ENCODE results near the gene PIM3. TPM values are rescaled to one million over a fixed set of nuclear protein-coding genes. Genes with fewer than 3 reads are reported as not detected.

Gene PIM3
- total RNA-seq, 2 experiments from 2014 or later: 224 to 230 TPM

DNA sequence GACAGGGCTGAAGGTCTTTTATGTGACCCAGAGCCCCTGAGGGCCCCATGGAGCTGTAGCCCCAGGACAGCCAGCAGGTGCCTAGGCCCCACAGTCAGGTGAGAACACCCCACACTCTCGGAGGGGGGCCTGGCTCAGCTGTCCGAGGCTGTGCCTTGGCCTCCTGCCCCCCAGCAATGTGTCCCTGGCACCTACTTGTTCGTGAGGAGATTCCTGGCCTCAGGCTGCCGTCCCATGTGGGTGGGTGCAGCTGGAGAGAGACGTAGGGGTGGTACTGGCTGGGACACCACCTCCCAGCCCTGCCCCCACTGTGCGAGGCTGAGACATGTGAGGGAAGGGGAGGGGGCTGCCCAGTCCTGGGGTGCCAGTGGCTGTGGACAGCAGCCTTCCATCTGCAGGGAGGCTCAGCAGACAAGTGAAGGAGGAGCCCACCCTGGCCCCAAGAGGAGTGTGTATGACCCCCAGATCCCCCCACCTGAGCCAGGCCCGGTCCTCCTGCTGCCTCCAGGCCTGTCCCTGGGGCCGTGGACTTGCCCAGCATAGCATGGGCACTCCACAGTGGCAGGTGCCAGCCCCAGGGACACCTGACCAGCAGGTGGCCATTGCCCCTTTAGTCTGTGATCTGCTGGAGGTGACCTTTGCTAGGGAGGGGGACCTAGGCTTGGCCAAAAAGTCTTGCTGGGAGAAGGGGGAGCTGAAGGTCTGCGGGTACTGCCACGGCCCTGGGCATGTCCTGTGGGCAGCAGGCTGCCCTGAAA lies 35.0 kb downstream of the PIM3 start:
- H3K4me1 ChIP-seq (ENCODE audit: insufficient read depth, low read length): peaks cover 25% of the 10 kb centered on the region
- H3K9me3 ChIP-seq (ENCODE audit: control insufficient read depth in 1 of 2, insufficient read depth in 1 of 2, low read length in 2 of 2): peaks cover 0 to 15% of the 10 kb centered on the region in 2 experiments
- H3K9me3 Mint-ChIP-seq: peaks cover 3% of the 10 kb centered on the region
- POLR2A ChIA-PET: interaction anchor here (1.2 kb wide), 1 partner anchor 35 kb away, joined by 3 read pairs; the partner anchor contains the start of gene PIM3
- H3K4me1 Mint-ChIP-seq (ENCODE audit: low read depth): peaks cover 15% of the 10 kb centered on the region
- H3K36me3 ChIP-seq (ENCODE audit: insufficient read depth, low read length): no peaks in the 10 kb centered on the region
- CTCF ChIA-PET: no interaction called here
- intact Hi-C loops (cut with DNase I, micrococcal nuclease): no loop called here
- DNase-seq: peak in 1 of 14 experiments; percentile 14
- H3K27me3 ChIP-seq (ENCODE audit: control insufficient read depth in 1 of 2, insufficient read depth in 2 of 2, low read length in 2 of 2): peaks cover 7 to 9% of the 10 kb centered on the region in 2 experiments
- no peak for ATAC-seq (ENCODE audit: poor library complexity)
- no peaks in the 10 kb centered on the region for H3K36me3 Mint-ChIP-seq (ENCODE audit: low read depth)
- H3K4me3 Mint-ChIP-seq: no peak overlapping the region
- no peak overlapping the region for H3K27ac ChIP-seq (ENCODE audit: low read depth in 1 of 2, low read length in 2 of 2)
- TF ChIP-seq, protein P1, sequence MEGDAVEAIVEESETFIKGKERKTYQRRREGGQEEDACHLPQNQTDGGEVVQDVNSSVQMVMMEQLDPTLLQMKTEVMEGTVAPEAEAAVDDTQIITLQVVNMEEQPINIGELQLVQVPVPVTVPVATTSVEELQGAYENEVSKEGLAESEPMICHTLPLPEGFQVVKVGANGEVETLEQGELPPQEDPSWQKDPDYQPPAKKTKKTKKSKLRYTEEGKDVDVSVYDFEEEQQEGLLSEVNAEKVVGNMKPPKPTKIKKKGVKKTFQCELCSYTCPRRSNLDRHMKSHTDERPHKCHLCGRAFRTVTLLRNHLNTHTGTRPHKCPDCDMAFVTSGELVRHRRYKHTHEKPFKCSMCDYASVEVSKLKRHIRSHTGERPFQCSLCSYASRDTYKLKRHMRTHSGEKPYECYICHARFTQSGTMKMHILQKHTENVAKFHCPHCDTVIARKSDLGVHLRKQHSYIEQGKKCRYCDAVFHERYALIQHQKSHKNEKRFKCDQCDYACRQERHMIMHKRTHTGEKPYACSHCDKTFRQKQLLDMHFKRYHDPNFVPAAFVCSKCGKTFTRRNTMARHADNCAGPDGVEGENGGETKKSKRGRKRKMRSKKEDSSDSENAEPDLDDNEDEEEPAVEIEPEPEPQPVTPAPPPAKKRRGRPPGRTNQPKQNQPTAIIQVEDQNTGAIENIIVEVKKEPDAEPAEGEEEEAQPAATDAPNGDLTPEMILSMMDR (IDR thresholded peaks at IDR 0.05): no peak
- H3K27ac Mint-ChIP-seq: no peak overlapping the region
- peaks cover 9% of the 10 kb centered on the region for H3K27me3 Mint-ChIP-seq
- H3K4me3 ChIP-seq (ENCODE audit: low read length): no peak overlapping the region

DNA sequence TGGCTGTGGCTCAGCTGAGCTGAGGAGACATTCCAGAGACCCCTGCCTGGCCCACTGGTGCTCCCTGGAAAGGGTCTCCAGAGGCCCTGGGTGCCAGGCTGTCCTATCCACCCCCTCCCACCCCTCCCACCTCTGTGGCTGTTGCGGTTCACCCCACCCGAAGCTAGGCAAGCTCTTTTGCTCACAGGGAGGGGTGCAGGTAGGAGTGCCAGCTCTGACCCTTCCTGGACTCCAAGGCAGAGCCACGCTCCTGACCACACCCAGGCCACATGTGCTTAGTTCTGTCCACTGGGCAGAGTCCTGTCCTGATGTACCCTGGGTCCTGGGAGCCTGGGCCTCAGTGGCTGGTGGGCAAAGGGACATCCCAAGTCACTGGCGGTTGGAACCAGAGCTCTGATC lies 35.5 kb downstream of the PIM3 start:
- H3K36me3 ChIP-seq (ENCODE audit: insufficient read depth, low read length): no peaks in the 10 kb centered on the region
- ChIA-PET CTCF (no interaction called here), POLR2A (interaction anchor here (1.1 kb wide), 1 partner anchor 63 kb away, joined by 3 read pairs; no protein-coding TSS in a partner anchor)
- H3K9me3 ChIP-seq (ENCODE audit: control insufficient read depth in 1 of 2, insufficient read depth in 1 of 2, low read length in 2 of 2): peaks cover 0 to 10% of the 10 kb centered on the region in 2 experiments
- Mint-ChIP-seq H3K27ac (no peak overlapping the region), H3K4me3 (no peak overlapping the region), H3K4me1 (ENCODE audit: low read depth) (peaks cover 15% of the 10 kb centered on the region), H3K27me3 (peaks cover 9% of the 10 kb centered on the region), H3K9me3 (peaks cover under 1% of the 10 kb centered on the region), H3K36me3 (ENCODE audit: low read depth) (no peaks in the 10 kb centered on the region)
- ATAC-seq (ENCODE audit: poor library complexity) (no peak), DNase-seq (no peak)
- H3K27ac ChIP-seq (ENCODE audit: low read depth in 1 of 2, low read length in 2 of 2): no peak overlapping the region
- peaks cover 7 to 11% of the 10 kb centered on the region in 2 experiments for H3K27me3 ChIP-seq (ENCODE audit: control insufficient read depth in 1 of 2, insufficient read depth in 2 of 2, low read length in 2 of 2)
- intact Hi-C loops (cut with DNase I, micrococcal nuclease): no loop called here
- peaks cover 25% of the 10 kb centered on the region for H3K4me1 ChIP-seq (ENCODE audit: insufficient read depth, low read length)
- no peak overlapping the region for H3K4me3 ChIP-seq (ENCODE audit: low read length)
- TF ChIP-seq, protein P1 (IDR thresholded peaks at IDR 0.05): no peak

DNA sequence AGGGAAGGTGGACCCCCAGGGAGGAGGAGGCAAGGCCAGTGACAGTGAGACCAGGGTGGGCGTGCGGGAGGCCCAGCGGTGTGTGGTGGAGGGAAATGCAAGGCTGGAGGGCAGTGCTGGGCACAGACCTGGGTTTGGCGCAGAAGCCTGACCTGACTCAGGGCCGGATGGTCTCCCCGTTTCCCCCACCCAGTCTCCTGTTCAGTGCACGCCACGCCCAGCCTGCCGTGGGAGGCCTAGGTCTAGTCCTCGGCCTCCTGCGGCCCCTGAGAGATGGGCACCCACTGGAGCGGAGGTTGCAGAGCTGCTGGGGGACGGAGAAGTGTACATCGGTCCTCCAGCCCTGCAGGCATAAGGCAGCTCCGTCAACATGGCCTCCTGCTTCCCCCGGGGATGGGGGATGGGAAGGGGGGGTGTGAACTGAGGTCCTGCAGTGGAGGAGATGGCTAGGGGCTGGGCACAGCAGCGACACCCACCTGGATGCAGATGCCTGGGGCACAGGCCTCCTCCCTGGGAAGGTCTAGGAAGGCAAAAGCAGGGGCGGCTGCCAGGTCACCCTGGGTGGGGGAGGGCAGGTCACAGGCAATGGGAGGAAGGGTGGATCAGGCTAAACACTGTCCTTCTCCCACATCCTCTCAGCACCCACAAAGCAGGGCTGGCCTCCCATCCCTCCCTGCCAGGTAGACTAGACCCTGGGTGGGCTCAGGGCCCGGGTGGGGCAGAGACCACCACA lies 36.1 kb downstream of the PIM3 start:
- Histone ChIP-seq H3K36me3 (ENCODE audit: insufficient read depth, low read length) (no peaks in the 10 kb centered on the region), H3K9me3 (ENCODE audit: control insufficient read depth in 1 of 2, insufficient read depth in 1 of 2, low read length in 2 of 2) (peaks cover 0 to 10% of the 10 kb centered on the region in 2 experiments), H3K27me3 (ENCODE audit: control insufficient read depth in 1 of 2, insufficient read depth in 2 of 2, low read length in 2 of 2) (peaks cover 7 to 11% of the 10 kb centered on the region in 2 experiments), H3K4me1 (ENCODE audit: insufficient read depth, low read length) (peaks cover 25% of the 10 kb centered on the region), H3K27ac (ENCODE audit: low read depth in 1 of 2, low read length in 2 of 2) (no peak overlapping the region), H3K4me3 (ENCODE audit: low read length) (no peak overlapping the region)
- no peaks in the 10 kb centered on the region for H3K9me3 Mint-ChIP-seq
- intact Hi-C loops (cut with DNase I, micrococcal nuclease): no loop called here
- H3K36me3 Mint-ChIP-seq (ENCODE audit: low read depth): no peaks in the 10 kb centered on the region
- peaks cover 15% of the 10 kb centered on the region for H3K4me1 Mint-ChIP-seq (ENCODE audit: low read depth)
- peaks cover 9% of the 10 kb centered on the region for H3K27me3 Mint-ChIP-seq
- H3K4me3 Mint-ChIP-seq: no peak overlapping the region
- H3K27ac Mint-ChIP-seq: no peak overlapping the region
- TF ChIP-seq, protein P1 (IDR thresholded peaks at IDR 0.05): no peak
- ChIA-PET CTCF (no interaction called here), POLR2A (interaction anchor here (1.1 kb wide), 1 partner anchor 64 kb away, joined by 3 read pairs; no protein-coding TSS in a partner anchor)
- no peak for ATAC-seq (ENCODE audit: poor library complexity)
- peak in 1 of 14 experiments; percentile 11 for DNase-seq
